GM20431 (cell line): ENCODE data around the gene RAP2C.

Source experiments
- in situ Hi-C: fragments of 300-500 bp; cut with MseI, MboI; formaldehyde crosslinking; loops from one replicate; pipeline ENCODE4 v1.15.0; 2020; ENCODE audit warnings: low sequenced_read_pairs; ENCODE audit not compliant: unreplicated experiment

Gene RAP2C

GRCh38 chrX:132219343-132219768 is at the start of gene RAP2C:
Gene RAP2C (minus strand): TSS chrX:132219447. CDS start chrX:132217268, 2,179 bp downstream.
- in situ Hi-C loops = no loop called here

- in situ Hi-C loops = no loop called here
These were observed 48.1 kb upstream of the RAP2C start for GRCh38 chrX:132267392-132267791.

GRCh38 chrX:132266583-132267355 is 47.5 kb upstream of the RAP2C start:
- in situ Hi-C loops = no loop called here

GRCh38 chrX:132263127-132263526 is 43.9 kb upstream of the RAP2C start:
- in situ Hi-C loops = no loop called here

- in situ Hi-C loops = no loop called here
These were observed 39.3 kb upstream of the RAP2C start for GRCh38 chrX:132258509-132258908.

- in situ Hi-C loops = no loop called here
These were observed 37.9 kb upstream of the RAP2C start for GRCh38 chrX:132257116-132257515.

DNA sequence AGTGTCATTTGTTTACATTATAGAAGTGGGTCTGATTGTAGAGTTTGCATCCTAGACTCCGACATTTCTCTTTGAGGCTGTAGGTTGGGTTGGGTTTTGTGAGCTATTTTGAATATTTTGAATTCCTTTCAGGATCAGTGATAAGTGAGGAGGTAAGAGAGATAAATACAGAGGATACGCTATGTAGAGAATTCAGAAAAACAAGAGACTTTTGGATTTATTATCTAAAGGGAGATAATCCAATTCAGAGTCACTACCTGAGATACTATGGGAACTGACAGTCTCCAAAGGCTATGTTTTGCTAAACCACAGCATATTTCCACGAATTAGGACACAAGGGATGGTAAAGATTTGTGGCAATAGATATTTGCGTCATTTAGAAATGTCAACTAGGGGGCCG is 16.9 kb upstream of the RAP2C start:
- in situ Hi-C loops = loop anchor here (25.0 kb wide), 1 partner anchor 399 kb away; no protein-coding TSS in a partner anchor

DNA sequence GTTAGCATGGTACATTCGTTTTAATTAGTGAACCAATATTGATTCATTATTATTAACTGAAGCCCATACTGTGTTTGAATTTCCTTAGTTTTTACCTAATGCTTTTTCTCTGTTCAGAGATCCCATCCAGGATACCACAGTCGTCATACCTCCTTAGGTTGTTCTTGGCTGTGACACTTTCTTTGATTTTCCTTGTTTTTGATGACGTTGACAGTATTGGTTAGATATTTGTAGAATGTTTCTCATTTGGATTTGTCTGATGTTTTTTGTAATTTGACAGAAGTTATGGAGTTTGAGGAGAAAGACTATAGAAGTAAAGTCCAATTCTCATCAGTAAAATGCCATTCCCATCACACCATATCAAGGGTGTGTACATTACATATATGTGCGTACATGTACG is 16.2 kb upstream of the RAP2C start:
- in situ Hi-C loops = loop anchor here (25.0 kb wide), 1 partner anchor 398 kb away; no protein-coding TSS in a partner anchor

DNA sequence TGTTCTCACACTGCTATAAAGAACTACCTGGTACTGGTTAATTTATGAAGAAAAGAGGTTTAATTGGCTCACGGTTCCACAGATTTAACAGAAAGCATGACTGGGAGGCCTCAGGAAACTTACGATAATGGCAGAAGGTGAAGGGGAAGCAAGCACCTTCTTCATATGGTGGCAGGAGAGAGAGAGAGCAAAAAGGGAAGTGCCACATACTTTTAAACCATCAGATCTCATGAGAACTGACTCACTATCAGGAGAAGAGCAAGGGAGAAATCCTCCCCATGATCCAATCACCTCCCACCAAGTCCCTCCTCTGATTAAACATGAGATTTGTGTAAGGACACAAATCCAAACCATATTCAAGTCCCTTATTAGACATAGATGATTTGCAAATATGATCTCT is 12.3 kb upstream of the RAP2C start:
- in situ Hi-C loops = loop anchor here (25.0 kb wide), 1 partner anchor 394 kb away; no protein-coding TSS in a partner anchor

- in situ Hi-C loops = loop anchor here (25.0 kb wide), 1 partner anchor 390 kb away; no protein-coding TSS in a partner anchor
These were observed 8.3 kb upstream of the RAP2C start for GRCh38 chrX:132227383-132228112.

- in situ Hi-C loops = loop anchor here (25.0 kb wide), 1 partner anchor 389 kb away; no protein-coding TSS in a partner anchor
These were observed 6.9 kb upstream of the RAP2C start for GRCh38 chrX:132226169-132226568.

GRCh38 chrX:132218100-132218812 is 991 bp downstream of the RAP2C start:
- in situ Hi-C loops = no loop called here

GRCh38 chrX:132217203-132218073 is 1.8 kb downstream of the RAP2C start:
- in situ Hi-C loops = no loop called here

DNA sequence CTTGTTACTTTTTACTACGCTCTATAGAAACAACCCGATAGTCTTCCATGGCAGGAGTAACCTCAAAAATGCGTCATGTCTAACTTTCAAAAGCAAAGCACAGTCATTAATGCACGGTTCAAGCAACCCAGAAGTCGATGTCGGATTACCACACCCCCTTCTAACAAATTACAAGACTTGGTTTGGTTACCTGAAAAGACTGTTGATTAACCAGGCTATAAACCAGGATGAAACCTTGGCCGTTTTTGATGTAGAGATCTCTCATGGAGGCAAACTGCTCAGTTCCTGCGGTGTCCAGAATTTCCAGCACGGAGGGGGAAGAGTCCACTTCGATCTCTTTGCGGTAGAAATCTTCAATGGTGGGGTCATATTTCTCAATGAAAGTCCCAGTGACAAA is 2.4 kb downstream of the RAP2C start:
- in situ Hi-C loops = no loop called here

DNA sequence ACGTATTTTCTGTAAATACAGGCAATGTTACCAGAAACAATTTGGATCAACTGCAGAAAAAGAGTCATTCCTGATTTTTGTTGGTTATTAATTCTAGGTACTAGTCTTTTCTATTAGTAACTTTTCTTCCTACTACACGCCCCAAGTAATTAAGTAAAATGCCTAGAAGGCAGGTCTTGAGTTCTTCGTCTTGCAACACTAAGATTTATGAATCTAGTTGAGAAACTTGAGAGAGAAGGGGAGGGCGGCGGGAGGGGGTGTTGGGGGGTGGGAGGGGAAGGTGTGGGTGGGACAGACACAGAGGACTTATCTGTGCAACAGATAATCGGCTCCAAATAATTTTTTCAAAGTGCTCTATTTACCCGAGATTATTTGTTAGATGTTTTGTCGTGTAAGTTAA is 3.0 kb downstream of the RAP2C start:
- in situ Hi-C loops = no loop called here

DNA sequence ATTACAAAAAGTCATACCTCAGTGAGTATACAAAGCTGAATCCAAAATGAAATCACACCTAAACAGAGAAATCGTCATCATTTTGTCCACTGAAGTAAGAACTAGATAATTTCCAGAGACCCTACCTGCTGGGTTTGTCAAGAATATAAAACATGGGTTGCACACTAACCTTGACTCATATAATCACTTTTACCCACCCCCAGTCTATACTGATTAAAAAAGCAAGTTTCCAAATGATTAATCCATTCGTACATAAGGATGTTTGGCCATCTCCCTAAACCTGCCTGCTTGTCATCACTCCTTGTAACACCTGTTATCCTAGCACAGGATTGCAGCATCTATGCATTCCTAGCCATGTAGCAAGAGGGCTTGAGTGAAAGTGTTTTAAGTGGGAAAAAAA is 4.7 kb downstream of the RAP2C start:
- in situ Hi-C loops = no loop called here

DNA sequence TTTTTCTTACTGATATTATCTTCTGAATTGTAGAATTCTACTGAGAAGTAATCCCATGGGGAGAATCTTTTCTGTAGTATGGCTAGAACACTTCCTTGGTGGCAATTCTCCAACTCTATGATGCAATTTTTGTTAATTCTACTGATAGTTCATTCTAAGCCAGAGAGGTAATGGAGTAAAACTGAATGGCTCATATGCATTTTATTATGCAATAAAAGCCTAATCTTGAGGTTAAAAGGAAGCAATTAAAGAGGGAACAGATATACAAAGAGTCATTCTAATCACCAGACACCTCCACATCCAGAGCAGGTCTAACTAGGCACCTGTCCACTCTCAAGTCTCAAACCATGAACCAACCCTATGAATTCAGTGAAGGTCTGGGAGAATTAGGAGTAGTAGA is 9.7 kb downstream of the RAP2C start:
- in situ Hi-C loops = no loop called here

GRCh38 chrX:132208422-132208821 is 10.8 kb downstream of the RAP2C start:
- in situ Hi-C loops = no loop called here

DNA sequence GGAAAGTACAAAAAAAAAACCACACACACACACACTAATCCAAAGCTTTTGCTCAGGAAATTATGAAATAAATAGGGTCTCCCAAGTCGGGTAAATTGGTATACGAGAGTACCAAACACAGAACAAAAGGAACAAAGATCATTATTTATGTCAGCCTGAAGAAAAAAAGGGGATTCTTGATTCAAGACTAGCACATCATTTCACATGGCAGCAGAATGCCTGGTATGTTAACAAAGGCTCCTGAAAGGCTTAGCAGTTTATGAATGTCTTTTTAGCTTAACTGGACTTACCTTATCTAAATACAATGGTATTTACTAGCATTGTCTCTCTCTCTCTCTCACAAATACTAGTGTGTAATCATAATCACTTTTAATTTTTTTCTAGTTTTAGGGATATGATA is 11.3 kb downstream of the RAP2C start:
- in situ Hi-C loops = no loop called here

DNA sequence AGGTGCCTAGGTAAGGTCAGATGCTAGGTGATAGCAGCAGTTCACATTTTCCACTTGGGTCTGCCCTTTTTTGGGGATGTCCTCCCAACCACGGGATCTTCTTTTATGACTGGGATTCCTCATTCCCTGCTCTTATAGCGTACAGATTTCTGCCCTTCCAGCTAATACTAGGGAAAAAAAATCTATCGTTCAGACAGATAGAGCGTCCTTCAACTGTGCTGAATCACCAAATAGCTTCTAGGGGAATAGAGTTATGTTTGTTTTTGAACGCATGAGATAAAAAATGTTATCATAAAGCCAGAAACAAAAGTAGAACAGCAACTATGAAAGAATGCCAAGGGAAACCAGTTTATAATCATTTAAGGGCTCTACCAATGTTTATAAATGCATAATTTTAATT is 13.0 kb downstream of the RAP2C start:
- in situ Hi-C loops = no loop called here
